Dendritic cell treated with granulocyte-macrophage colony-stimulating factor and Interleukin-4, amounts not matched to agents 40 ng/mL and 50 ng/mL, for 4 days (primary cell): ENCODE data around the gene PHEX.

ENCODE experiments used
- H3K27ac Mint-ChIP-seq: one replicate; pipeline ENCODE4 v1.8.0; 2022; ENCODE audit warnings: mild to moderate bottlenecking, mixed read lengths
- H3K27me3 Mint-ChIP-seq: one replicate; pipeline ENCODE4 v1.8.0; 2022; ENCODE audit warnings: mild to moderate bottlenecking, mixed read lengths
- H3K36me3 Mint-ChIP-seq: one replicate; pipeline ENCODE4 v1.8.0; 2022; ENCODE audit warnings: low read depth, mixed read lengths
- H3K4me1 Mint-ChIP-seq: one replicate; pipeline ENCODE4 v1.8.0; 2022; ENCODE audit warnings: low read depth, mixed read lengths
- H3K4me3 Mint-ChIP-seq: one replicate; pipeline ENCODE4 v1.8.0; 2022; ENCODE audit warnings: mild to moderate bottlenecking, moderate library complexity, mixed read lengths
- H3K9me3 Mint-ChIP-seq: one replicate; pipeline ENCODE4 v1.8.0; 2022; ENCODE audit warnings: mixed read lengths
- intact Hi-C: fragments of 100-400 bp; cut with micrococcal nuclease; formaldehyde crosslinking; loops from one replicate; pipeline ENCODE4 v1.15.0; 2022

The PHEX gene

DNA sequence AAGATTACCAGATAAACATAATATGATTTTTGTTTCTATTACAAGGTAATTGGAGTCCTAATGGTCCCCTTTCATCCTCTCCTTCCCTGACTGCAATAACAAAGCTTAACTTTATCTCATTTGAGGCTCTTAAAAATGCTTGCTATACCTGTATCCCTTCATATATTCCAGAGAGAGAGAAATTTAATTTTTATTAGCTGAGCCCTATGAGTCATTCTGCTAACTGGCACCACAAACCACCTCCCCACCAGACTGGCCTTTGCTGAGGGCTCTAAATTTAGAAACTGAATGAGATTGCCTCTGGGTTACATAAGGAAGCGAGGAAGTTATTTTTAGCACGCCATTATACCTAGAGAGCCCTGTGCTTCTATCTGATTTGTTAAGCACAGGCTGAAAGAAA lies 268.0 kb downstream of the PHEX start:
- intact Hi-C loops: no loop called here
- Mint-ChIP-seq H3K4me3 (no peak overlapping the region), H3K27ac (no peak overlapping the region), H3K27me3 (no peaks in the 10 kb centered on the region), H3K36me3 (no peaks in the 10 kb centered on the region), H3K4me1 (no peaks in the 10 kb centered on the region), H3K9me3 (no peaks in the 10 kb centered on the region)
